K562 (cell line): Measurements from ENCODE around the gene SETDB1. TPM values are rescaled to one million over a fixed set of nuclear protein-coding genes. Genes with fewer than 3 reads are reported as not detected.
A peak's percentile ranks its signal among the peaks of the same experiment; 100 is the strongest.

Source experiments
- ATAC-seq: fragments of 200-7000 bp; cut with Tn5 transposase; 3 replicates; pipeline ENCODE4 v1.9.1; 2020; ENCODE audit warnings: moderate library complexity
- BruUV-seq: library from RNA; stranded (reverse); fragments of 400-500 nt; replicated peaks from 2 replicates; lab custom pipeline; 2021; lab: Mats Ljungman, UMichigan
- CTCF ChIA-PET: fragments of 300-600 bp; formaldehyde crosslinking; extraction: SDS; loops from one replicate; lab custom pipeline; 2021; ENCODE audit warnings: low intra/inter-chr PET ratio; lab: Yijun Ruan, JAX
- POLR2A ChIA-PET: fragments of 300-600, 350-650 bp; sonication (Branson Sonifier 250); formaldehyde crosslinking; extraction: SDS; loops from one replicate; lab custom pipeline; 2021; ENCODE audit warnings: antibody characterized with exemption, inconsistent platforms; lab: Yijun Ruan, JAX
- DNase-seq, 4 experiments: peaks; one replicate each; pipeline versions ENCODE4 v3.0.0 to v3.0.0-alpha.2; 2011 to 2018; ENCODE audit warnings: low spot score in 3 of 4, mixed read lengths in 3 of 4; ENCODE audit errors: extremely low read depth in 1 of 4
- FAIRE-seq: peaks from 2 replicates; lab custom pipeline; 2011; peaks lifted over from hg19 to GRCh38; lab: Jason Lieb, UNC
- H2AFZ ChIP-seq: 2 replicates; pipeline ENCODE4 v1.6.0; 2011; ENCODE audit warnings: low read depth, low read length, control low read depth, inconsistent platforms
- H3K27ac ChIP-seq: fragments of 200-600 bp; 3 replicates; pipeline ENCODE4 v1.8.0; 2011; ENCODE audit warnings: low read depth, mild to moderate bottlenecking, control low read depth, inconsistent platforms, low read length, moderate library complexity, mixed read lengths; ENCODE audit errors: extremely low read depth
- H3K27me3 ChIP-seq, 2 experiments: fragments of 300-600 bp in 1 of 2; 2 replicates in 1 of 2; 3 replicates in 1 of 2; pipeline versions ENCODE4 v1.6.0 to v1.8.0; 2011; ENCODE audit warnings: inconsistent platforms in 2 of 2, low read length in 2 of 2, mild to moderate bottlenecking in 1 of 2, mixed read lengths in 1 of 2, moderate library complexity in 1 of 2; ENCODE audit not compliant: control insufficient read depth in 2 of 2, insufficient read depth in 2 of 2
- H3K36me3 ChIP-seq: fragments of 300-600 bp; 3 replicates; pipeline ENCODE4 v1.8.0; 2011; ENCODE audit warnings: mild to moderate bottlenecking, low read length, inconsistent platforms; ENCODE audit not compliant: control insufficient read depth, insufficient read depth
- H3K4me1 ChIP-seq, 2 experiments: fragments of 200-600 bp in 1 of 2; replicated peaks in 1 of 2; 2 replicates in 1 of 2; 3 replicates in 1 of 2; pipeline versions ENCODE4 v1.5.1 to v1.8.0; 2011; ENCODE audit warnings: inconsistent platforms in 2 of 2, low read length in 2 of 2, mild to moderate bottlenecking in 1 of 2, mixed read lengths in 1 of 2, moderate library complexity in 1 of 2; ENCODE audit not compliant: control insufficient read depth in 2 of 2, insufficient read depth in 2 of 2
- H3K4me2 ChIP-seq: 2 replicates; pipeline ENCODE4 v1.6.1; 2011; ENCODE audit warnings: low read length, control low read depth, inconsistent platforms, mixed read lengths; ENCODE audit not compliant: insufficient read depth
- H3K4me3 ChIP-seq: fragments of 200-600 bp; sonication (generic), shearing (Covaris generic); 2 replicates; pipeline ENCODE4 v1.5.1; 2016; ENCODE audit warnings: control low read depth, inconsistent platforms
- H3K79me2 ChIP-seq: fragments of 200-600 bp; 3 replicates; pipeline ENCODE4 v1.8.0; 2011; ENCODE audit warnings: low read length, inconsistent platforms; ENCODE audit not compliant: control insufficient read depth, insufficient read depth
- H3K9ac ChIP-seq, 2 experiments: 2 replicates each; pipeline versions ENCODE4 v1.6.0 to v1.6.1; 2011; ENCODE audit warnings: low read depth in 2 of 2, low read length in 2 of 2, control low read depth in 1 of 2, inconsistent platforms in 1 of 2, mild to moderate bottlenecking in 1 of 2, mixed read lengths in 1 of 2; ENCODE audit not compliant: insufficient read depth in 1 of 2
- H3K9me1 ChIP-seq: one replicate; pipeline ENCODE4 v1.6.0; 2011; ENCODE audit warnings: inconsistent platforms, mild to moderate bottlenecking, low read length, moderate library complexity; ENCODE audit not compliant: control insufficient read depth, insufficient read depth
- H3K9me3 ChIP-seq: replicated peaks from 2 replicates; pipeline ENCODE4 v1.5.1; 2011; ENCODE audit warnings: low read depth, low read length, inconsistent platforms; ENCODE audit not compliant: control insufficient read depth, insufficient read depth
- H4K20me1 ChIP-seq: replicated peaks from 2 replicates; pipeline ENCODE4 v1.6.1; 2011; ENCODE audit warnings: low read length, inconsistent platforms, mixed read lengths; ENCODE audit not compliant: control insufficient read depth, insufficient read depth
- BCOR ChIP-seq: fragments of 450-650 bp; IDR thresholded peaks from 2 replicates; pipeline ENCODE4 v1.6.1; 2016
- BHLHE40 ChIP-seq: IDR thresholded peaks from 2 replicates; pipeline ENCODE4 v1.6.1; 2011; ENCODE audit warnings: low read length, improper control_type of control experiment
- CEBPB ChIP-seq: fragments of 450-650 bp; IDR thresholded peaks from 2 replicates; pipeline ENCODE4 v1.6.1; 2016; ENCODE audit warnings: missing genetic modification characterization, missing compliant biosample characterization
- CEBPG ChIP-seq, 3 experiments: fragments of 200-800 bp in 1 of 3; sonication (Bioruptor generic) in 1 of 3; sonication (generic) in 1 of 3; formaldehyde crosslinking in 1 of 3; IDR thresholded peaks in 2 of 3; conservative IDR thresholded peaks in 1 of 3; 2 replicates each; pipeline versions ENCODE4 v1.6.1 to v1.8.0; 2016 to 2022; ENCODE audit warnings: missing compliant biosample characterization in 2 of 3, missing genetic modification characterization in 2 of 3, mild to moderate bottlenecking in 1 of 3, missing genetic modification reagents in 1 of 3
- CREBBP ChIP-seq: IDR thresholded peaks from one replicate; pipeline ENCODE4 v1.6.1; 2012; ENCODE audit warnings: low read depth, mild to moderate bottlenecking, control low read depth, inconsistent platforms, low read length
- EGR1 ChIP-seq: fragments of 450-650 bp; conservative IDR thresholded peaks from 2 replicates; pipeline ENCODE4 v1.6.1; 2017; ENCODE audit warnings: mild to moderate bottlenecking
- HDAC1 ChIP-seq, 2 experiments: fragments of 450-650 bp; IDR thresholded peaks; 2 replicates each; pipeline ENCODE4 v1.6.1; 2016 to 2017; ENCODE audit warnings: inconsistent platforms in 1 of 2, mild to moderate bottlenecking in 1 of 2, moderate library complexity in 1 of 2
- PYGO2 ChIP-seq: fragments of 450-650 bp; IDR thresholded peaks from 2 replicates; pipeline ENCODE4 v1.6.1; 2016; ENCODE audit warnings: mild to moderate bottlenecking, missing genetic modification characterization, moderate library complexity, missing compliant biosample characterization
- TAF7 ChIP-seq: fragments of 450-650 bp; IDR thresholded peaks from 2 replicates; pipeline ENCODE4 v1.6.1; 2016; ENCODE audit warnings: missing genetic modification characterization, missing compliant biosample characterization
- TFAP4 ChIP-seq: sonication (generic); formaldehyde crosslinking; IDR thresholded peaks from 2 replicates; pipeline ENCODE4 v1.8.0; 2022; ENCODE audit warnings: missing genetic modification reagents, mild to moderate bottlenecking, moderate library complexity, borderline replicate concordance
- ZNF764 ChIP-seq: fragments of 250-450 bp; sonication (Bioruptor Pico); IDR thresholded peaks from 2 replicates; pipeline ENCODE4 v1.4.0; 2020; ENCODE audit warnings: low read depth, mild to moderate bottlenecking, moderate library complexity
- WGBS: fragments of 100-300 bp; shearing (Covaris generic); methylation state at CpG from one replicate; pipeline ENCODE4 v1.1.6; 2016; ENCODE audit warnings: low coverage, mixed read lengths; ENCODE audit not compliant: insufficient coverage; ENCODE audit errors: missing lambda C conversion rate; 5-methylcytosine and 5-hydroxymethylcytosine counted together
- in situ Hi-C: fragments of 300-500 bp; cut with MboI; formaldehyde crosslinking; loops from 4 replicates; pipeline ENCODE4 v1.15.0; 2018; ENCODE audit warnings: inconsistent platforms, mixed read lengths
- intact Hi-C: fragments of 100-400 bp; cut with micrococcal nuclease; formaldehyde crosslinking; loops from 2 replicates; pipeline ENCODE4 v1.14.2; 2022
- polyA plus RNA-seq, 8 experiments: library from polyadenylated mRNA; depleted of rRNA in 4 of 8; stranded (reverse) in 5 of 8; unstranded in 3 of 8; fragments of >200 nt; fragmentation: Nextera tagmentation in 2 of 8; fragmentation: Illumina TruSeq in 1 of 8; extraction: Ambion mirVana in 2 of 8; extraction: Trizol in 1 of 8; gene quantifications; 2 replicates each; pipeline versions ENCODE4 v1.2.1 to v1.2.3, GENCODE V29; 2011 to 2014; ENCODE audit warnings: inconsistent platforms in 1 of 8, missing spikeins in 1 of 8
- total RNA-seq, 7 experiments: library from RNA; depleted of rRNA in 6 of 7; stranded (reverse); fragments of >200 nt in 6 of 7; fragmentation: Illumina TruSeq in 2 of 7; extraction: Trizol in 2 of 7; gene quantifications; 2 replicates each; pipeline versions ENCODE4 v1.2.1 to v1.2.3, GENCODE V29; 2011 to 2021; ENCODE audit warnings: low replicate concordance in 1 of 7
- TF ChIP-seq, protein P1 (sequence below): sonication (generic); formaldehyde crosslinking; IDR thresholded peaks from 2 replicates; pipeline ENCODE4 v1.8.1; 2023; ENCODE audit warnings: mild to moderate bottlenecking, missing genetic modification reagents
- TF ChIP-seq, protein P2 (sequence below): fragments of 450-650 bp; IDR thresholded peaks from 2 replicates; pipeline ENCODE4 v1.6.1; 2018; ENCODE audit not compliant: partially characterized antibody

Gene SETDB1
- total and polyA plus RNA-seq, 9 of the 15 experiments (the other 6 are each of a cell fraction or from before 2014, with no cell fraction given): 21.5 to 64.4 (median 42.0) TPM

DNA sequence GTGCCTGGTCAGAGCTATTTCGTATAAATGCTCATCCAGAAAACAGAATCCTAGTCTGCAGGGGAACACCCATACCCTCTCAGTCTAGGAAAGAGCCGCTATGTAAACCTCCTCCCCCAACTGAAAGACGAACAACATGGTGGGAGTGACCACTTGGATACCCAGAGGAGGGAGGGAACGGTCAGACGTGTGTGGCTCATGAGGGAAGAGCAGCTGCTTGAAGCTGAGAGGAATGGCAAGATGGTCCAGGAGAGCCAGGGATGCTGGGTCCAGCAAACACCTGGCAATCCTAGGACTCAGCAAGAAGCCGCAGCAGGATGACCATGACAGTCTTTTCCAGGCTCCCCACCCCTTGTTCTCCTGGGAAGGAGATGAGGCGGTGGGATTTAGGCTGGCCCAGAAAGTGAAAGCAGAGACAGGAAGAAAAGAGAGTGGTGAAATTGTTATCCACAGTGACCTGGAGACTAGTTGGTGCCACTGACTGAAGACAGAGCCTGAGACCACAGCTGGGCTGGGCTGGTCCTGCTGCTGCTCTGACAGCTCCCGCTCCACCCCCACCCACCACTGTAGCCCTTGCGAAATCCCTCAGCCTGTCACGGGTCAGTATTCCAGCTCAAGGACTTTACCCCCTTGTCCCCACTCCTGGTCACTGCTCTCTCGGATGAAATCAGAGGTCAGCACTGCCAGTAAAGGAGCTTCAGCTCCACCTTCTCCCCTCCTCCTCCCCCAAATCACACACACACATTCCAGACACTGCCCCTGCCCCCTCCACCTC is 44.8 kb downstream of the SETDB1 start:
- H3K9me1 ChIP-seq: peaks cover 5% of the 10 kb centered on the region
- H2AFZ ChIP-seq: no peak overlapping the region
- H3K27ac ChIP-seq: peak overlapping the region; percentile 26; the same call in 1 of the 3 replicates
- WGBS: 37% methylated on average over 11 of the region's 11 CpGs
- H3K4me3 ChIP-seq: no peak overlapping the region
- BruUV-seq: no TSS peak
- peaks cover 77% of the 10 kb centered on the region for H3K79me2 ChIP-seq
- no peaks in the 10 kb centered on the region for H3K9me3 ChIP-seq
- H4K20me1 ChIP-seq: peaks cover 38% of the 10 kb centered on the region
- H3K4me2 ChIP-seq: peak overlapping the region; percentile 92
- DNase-seq (peak in 1 of 4 experiments; percentile 55), FAIRE-seq (no peak), ATAC-seq (peak; percentile 4; the same call in 1 of the 3 replicates)
- H3K4me1 ChIP-seq: peaks cover 32 to 48% of the 10 kb centered on the region in 2 experiments
- intact Hi-C loops (loop anchor here (10.0 kb wide), 1 partner anchor 356 kb away; no protein-coding TSS in a partner anchor), in situ Hi-C loops (no loop called here)
- H3K27me3 ChIP-seq: no peaks in the 10 kb centered on the region
- CTCF ChIA-PET: interaction anchor here (0.7 kb wide), 1 partner anchor 277 kb away, joined by 3 read pairs; no protein-coding TSS in a partner anchor
- H3K36me3 ChIP-seq: peaks cover 66% of the 10 kb centered on the region; the same call in 2 of the 3 replicates
- H3K9ac ChIP-seq: peak overlapping the region in 1 of 2 experiments; percentile 81; a peak in 2 of 4 replicates
- POLR2A ChIA-PET: interaction anchor here (0.6 to 7.5 kb wide), 7 partner anchors 8 to 396 kb away, joined by 3 to 64 read pairs (median 4); partner anchors contain the start of genes ANXA9 and MCL1
- TF ChIP-seq CREBBP: no peak
- 0 out of 2 replicates have a peak, but pooled peaks have one; percentile 30 for TF ChIP-seq BHLHE40
- TF ChIP-seq, protein P1, sequence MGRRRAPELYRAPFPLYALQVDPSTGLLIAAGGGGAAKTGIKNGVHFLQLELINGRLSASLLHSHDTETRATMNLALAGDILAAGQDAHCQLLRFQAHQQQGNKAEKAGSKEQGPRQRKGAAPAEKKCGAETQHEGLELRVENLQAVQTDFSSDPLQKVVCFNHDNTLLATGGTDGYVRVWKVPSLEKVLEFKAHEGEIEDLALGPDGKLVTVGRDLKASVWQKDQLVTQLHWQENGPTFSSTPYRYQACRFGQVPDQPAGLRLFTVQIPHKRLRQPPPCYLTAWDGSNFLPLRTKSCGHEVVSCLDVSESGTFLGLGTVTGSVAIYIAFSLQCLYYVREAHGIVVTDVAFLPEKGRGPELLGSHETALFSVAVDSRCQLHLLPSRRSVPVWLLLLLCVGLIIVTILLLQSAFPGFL (CRISPR knock-in tag): no peak
- TF ChIP-seq TFAP4: peak; percentile 35; the same call in 1 of the 2 replicates
- TF ChIP-seq PYGO2 (tag): no peak
- TF ChIP-seq BCOR: no peak
- TF ChIP-seq HDAC1 (IDR thresholded peaks at IDR 0.05): 0 out of 4 replicates have a peak, but pooled peaks of 1 of the 2 experiments have one; percentile 17
- TF ChIP-seq ZNF764 (CRISPR knock-in tag): no peak
- peak; percentile 91 for TF ChIP-seq CEBPB (tag)
- no peak; the same call in 1 of the 2 replicates for TF ChIP-seq CEBPG (CRISPR knock-in tag; IDR thresholded peaks at IDR 0.05)
- peak; percentile 51 to 55; a peak in 2 of 4 replicates for TF ChIP-seq CEBPG (tag; conservative IDR thresholded peaks at IDR 0.05 in 1 of 2, IDR thresholded peaks at IDR 0.05 in 1 of 2)
- no peak for TF ChIP-seq TAF7 (tag)
- TF ChIP-seq, protein P2, sequence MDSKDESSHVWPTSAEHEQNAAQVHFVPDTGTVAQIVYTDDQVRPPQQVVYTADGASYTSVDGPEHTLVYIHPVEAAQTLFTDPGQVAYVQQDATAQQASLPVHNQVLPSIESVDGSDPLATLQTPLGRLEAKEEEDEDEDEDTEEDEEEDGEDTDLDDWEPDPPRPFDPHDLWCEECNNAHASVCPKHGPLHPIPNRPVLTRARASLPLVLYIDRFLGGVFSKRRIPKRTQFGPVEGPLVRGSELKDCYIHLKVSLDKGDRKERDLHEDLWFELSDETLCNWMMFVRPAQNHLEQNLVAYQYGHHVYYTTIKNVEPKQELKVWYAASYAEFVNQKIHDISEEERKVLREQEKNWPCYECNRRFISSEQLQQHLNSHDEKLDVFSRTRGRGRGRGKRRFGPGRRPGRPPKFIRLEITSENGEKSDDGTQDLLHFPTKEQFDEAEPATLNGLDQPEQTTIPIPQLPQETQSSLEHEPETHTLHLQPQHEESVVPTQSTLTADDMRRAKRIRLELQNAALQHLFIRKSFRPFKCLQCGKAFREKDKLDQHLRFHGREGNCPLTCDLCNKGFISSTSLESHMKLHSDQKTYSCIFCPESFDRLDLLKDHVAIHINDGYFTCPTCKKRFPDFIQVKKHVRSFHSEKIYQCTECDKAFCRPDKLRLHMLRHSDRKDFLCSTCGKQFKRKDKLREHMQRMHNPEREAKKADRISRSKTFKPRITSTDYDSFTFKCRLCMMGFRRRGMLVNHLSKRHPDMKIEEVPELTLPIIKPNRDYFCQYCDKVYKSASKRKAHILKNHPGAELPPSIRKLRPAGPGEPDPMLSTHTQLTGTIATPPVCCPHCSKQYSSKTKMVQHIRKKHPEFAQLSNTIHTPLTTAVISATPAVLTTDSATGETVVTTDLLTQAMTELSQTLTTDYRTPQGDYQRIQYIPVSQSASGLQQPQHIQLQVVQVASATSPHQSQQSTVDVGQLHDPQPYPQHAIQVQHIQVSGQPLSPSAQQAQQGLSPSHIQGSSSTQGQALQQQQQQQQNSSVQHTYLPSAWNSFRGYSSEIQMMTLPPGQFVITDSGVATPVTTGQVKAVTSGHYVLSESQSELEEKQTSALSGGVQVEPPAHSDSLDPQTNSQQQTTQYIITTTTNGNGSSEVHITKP: peak; percentile 81
- 0 out of 2 replicates have a peak, but pooled peaks have one; percentile 11 for TF ChIP-seq EGR1
